Ascending aorta (tissue), 2 donors: ENCODE measurements around the gene PPP1R14C. TPM values are rescaled to one million over a fixed set of nuclear protein-coding genes. Genes with fewer than 3 reads are reported as not detected.

Experiments used
- DNase-seq, 2 donors: peaks; one replicate each; pipeline ENCODE4 v3.0.0-alpha.2; 2019; ENCODE audit warnings: low spot score in 2 of 2
- H3K27ac ChIP-seq, 2 donors: fragments of 200-600 bp; sonication (generic); one replicate each; pipeline ENCODE4 v1.5.1; 2016 to 2017; ENCODE audit warnings: mild to moderate bottlenecking in 1 of 2
- H3K27me3 ChIP-seq: fragments of 200-600 bp; sonication (generic); one replicate; pipeline ENCODE4 v1.5.1; 2017
- H3K36me3 ChIP-seq, 2 donors: fragments of 200-600 bp; sonication (generic); one replicate each; pipeline ENCODE4 v1.5.1; 2016
- H3K4me1 ChIP-seq, 2 donors: fragments of 200-600 bp; sonication (generic); one replicate each; pipeline ENCODE4 v1.5.1; 2016 to 2017; ENCODE audit warnings: mild to moderate bottlenecking in 1 of 2
- H3K4me3 ChIP-seq, 2 donors: fragments of 200-600 bp; sonication (generic); one replicate each; pipeline ENCODE4 v1.5.1; 2016 to 2017; ENCODE audit warnings: mild to moderate bottlenecking in 1 of 2
- H3K9me3 ChIP-seq, 2 donors: fragments of 200-600 bp; sonication (generic); one replicate each; pipeline ENCODE4 v1.5.1; 2016
- CTCF ChIP-seq, 3 experiments: fragments of 200-600 bp in 2 of 3; fragments of 450-650 bp in 1 of 3; sonication (generic) in 2 of 3; IDR thresholded peaks; one replicate each; pipeline ENCODE4 v1.5.1; 2016 to 2019; ENCODE audit warnings: antibody characterized with exemption in 3 of 3, mild to moderate bottlenecking in 1 of 3, moderate library complexity in 1 of 3
- intact Hi-C: fragments of 100-400 bp; cut with DNase I; formaldehyde crosslinking; loops from one replicate; pipeline ENCODE4 v1.15.1; 2023
- total RNA-seq: library from RNA; depleted of rRNA; stranded (reverse); fragments of >200 nt; gene quantifications from one replicate; pipeline ENCODE4 v1.1.0, GENCODE V29; 2016

The PPP1R14C gene
- total RNA-seq, 1 donor from 2014 or later = not detected

GRCh38 chr6:150296890-150297289 is 154.0 kb downstream of the PPP1R14C start:
- no peak for DNase-seq
- Histone ChIP-seq H3K9me3 (peaks cover 0 to 17% of the 10 kb centered on the region in 2 donors), H3K27me3 (no peaks in the 10 kb centered on the region), H3K27ac (no peak overlapping the region), H3K36me3 (no peaks in the 10 kb centered on the region), H3K4me1 (no peaks in the 10 kb centered on the region), H3K4me3 (no peak overlapping the region)
- no peak for TF ChIP-seq CTCF (IDR thresholded peaks at IDR 0.05)
- intact Hi-C loops = no loop called here

GRCh38 chr6:150297327-150298029 is 154.6 kb downstream of the PPP1R14C start:
- Histone ChIP-seq H3K4me1 (no peaks in the 10 kb centered on the region), H3K36me3 (no peaks in the 10 kb centered on the region), H3K4me3 (no peak overlapping the region), H3K9me3 (peaks cover 0 to 17% of the 10 kb centered on the region in 2 donors), H3K27me3 (no peaks in the 10 kb centered on the region), H3K27ac (no peak overlapping the region)
- TF ChIP-seq CTCF (IDR thresholded peaks at IDR 0.05) = no peak
- DNase-seq = peak in 1 of 2 donors; percentile 67
- intact Hi-C loops = no loop called here

- Histone ChIP-seq H3K36me3 (no peaks in the 10 kb centered on the region), H3K4me3 (no peak overlapping the region), H3K27ac (no peak overlapping the region), H3K9me3 (peaks cover 0 to 17% of the 10 kb centered on the region in 2 donors), H3K4me1 (no peaks in the 10 kb centered on the region), H3K27me3 (no peaks in the 10 kb centered on the region)
- DNase-seq = no peak
- TF ChIP-seq CTCF (IDR thresholded peaks at IDR 0.05) = no peak
- intact Hi-C loops = no loop called here
Observed at GRCh38 chr6:150298030-150298380, 155.2 kb downstream of the PPP1R14C start.

GRCh38 chr6:150298676-150299075 is 155.8 kb downstream of the PPP1R14C start:
- no peaks in the 10 kb centered on the region for H3K27me3 ChIP-seq
- intact Hi-C loops = no loop called here
- no peak for DNase-seq
- no peaks in the 10 kb centered on the region for H3K36me3 ChIP-seq
- TF ChIP-seq CTCF (IDR thresholded peaks at IDR 0.05) = no peak
- H3K4me1 ChIP-seq = no peaks in the 10 kb centered on the region
- H3K9me3 ChIP-seq = peaks cover 0 to 17% of the 10 kb centered on the region in 2 donors
- H3K4me3 ChIP-seq = no peak overlapping the region
- H3K27ac ChIP-seq = no peak overlapping the region

Other genes with a start within 250 kb of the PPP1R14C start
- gene RAET1E, start 244.9 kb upstream of the PPP1R14C start, total RNA-seq = not detected
- not detected for gene RAET1G, start 219.9 kb upstream of the PPP1R14C start, total RNA-seq
- not detected for gene ULBP2, start 201.0 kb upstream of the PPP1R14C start, total RNA-seq
- gene ULBP1, start 179.1 kb upstream of the PPP1R14C start, total RNA-seq = 3.8 TPM
- not detected for gene RAET1L, start 117.5 kb upstream of the PPP1R14C start, total RNA-seq
- 24.2 TPM for gene ULBP3, start 73.9 kb upstream of the PPP1R14C start, total RNA-seq
- under 0.01 TPM for gene IYD, start 226.0 kb downstream of the PPP1R14C start, total RNA-seq